Body of pancreas (tissue), 4 donors: Measurements from ENCODE around the gene SLC6A2. TPM values are rescaled to one million over a fixed set of nuclear protein-coding genes. Genes with fewer than 3 reads are reported as not detected.

Experiments used
- ATAC-seq: fragments of 150-250 bp; one replicate; pipeline ENCODE4 v1.9.1; 2016
- DNase-seq, 4 donors: peaks; one replicate each; pipeline ENCODE4 v3.0.0-alpha.2; 2019
- H3K27ac ChIP-seq, 4 donors: fragments of 200-600 bp; sonication (generic); 1 replicate in 3 of 4; 2 replicates in 1 of 4; pipeline versions ENCODE4 v1.5.1 to v1.6.1; 2016 to 2019; ENCODE audit warnings: mild to moderate bottlenecking in 1 of 4, mixed read lengths in 1 of 4, moderate library complexity in 1 of 4
- H3K27me3 ChIP-seq, 2 donors: fragments of 200-600 bp; sonication (generic); one replicate each; pipeline ENCODE4 v1.6.0; 2016; ENCODE audit warnings: mild to moderate bottlenecking in 1 of 2
- H3K36me3 ChIP-seq, 2 donors: fragments of 200-600 bp; sonication (generic); replicated peaks in 1 of 2; 2 replicates each; pipeline ENCODE4 v1.5.1; 2016; ENCODE audit warnings: low read depth in 2 of 2; ENCODE audit not compliant: insufficient read depth in 1 of 2
- H3K4me1 ChIP-seq: fragments of 200-600 bp; sonication (generic); one replicate; pipeline ENCODE4 v1.6.0; 2016
- H3K4me3 ChIP-seq, 2 donors: fragments of 200-600 bp; sonication (generic); 1 replicate in 1 of 2; 2 replicates in 1 of 2; pipeline ENCODE4 v1.5.1; 2016 to 2019
- H3K9me3 ChIP-seq, 3 donors: fragments of 200-600 bp; sonication (generic); 1 replicate in 2 of 3; 2 replicates in 1 of 3; pipeline ENCODE4 v1.5.1; 2016
- POLR2A ChIP-seq, 3 donors: fragments of 450-650 bp; IDR thresholded peaks; one replicate each; pipeline ENCODE4 v1.6.1; 2016; ENCODE audit warnings: antibody characterized with exemption in 3 of 3, mild to moderate bottlenecking in 2 of 3
- WGBS, 2 donors: methylation state at CpG; one replicate each; pipeline ENCODE4 v1.1.5; 2017; 5-methylcytosine and 5-hydroxymethylcytosine counted together
- intact Hi-C: fragments of 100-400 bp; cut with DNase I; formaldehyde crosslinking; loops from one replicate; pipeline ENCODE4 v1.15.1; 2023
- total RNA-seq, 2 donors: library from RNA; depleted of rRNA; stranded (reverse); fragments of >200 nt; gene quantifications; one replicate each; pipeline ENCODE4 v1.1.0, GENCODE V29; 2016
- TF ChIP-seq, protein P1 (sequence below), 7 experiments: fragments of 450-650 bp in 4 of 7; fragments of 200-600 bp in 3 of 7; sonication (generic) in 3 of 7; IDR thresholded peaks; one replicate each; pipeline ENCODE4 v1.5.1; 2016 to 2019; ENCODE audit warnings: antibody characterized with exemption in 7 of 7

Gene SLC6A2
- total RNA-seq, 2 donors from 2014 or later = not detected

DNA sequence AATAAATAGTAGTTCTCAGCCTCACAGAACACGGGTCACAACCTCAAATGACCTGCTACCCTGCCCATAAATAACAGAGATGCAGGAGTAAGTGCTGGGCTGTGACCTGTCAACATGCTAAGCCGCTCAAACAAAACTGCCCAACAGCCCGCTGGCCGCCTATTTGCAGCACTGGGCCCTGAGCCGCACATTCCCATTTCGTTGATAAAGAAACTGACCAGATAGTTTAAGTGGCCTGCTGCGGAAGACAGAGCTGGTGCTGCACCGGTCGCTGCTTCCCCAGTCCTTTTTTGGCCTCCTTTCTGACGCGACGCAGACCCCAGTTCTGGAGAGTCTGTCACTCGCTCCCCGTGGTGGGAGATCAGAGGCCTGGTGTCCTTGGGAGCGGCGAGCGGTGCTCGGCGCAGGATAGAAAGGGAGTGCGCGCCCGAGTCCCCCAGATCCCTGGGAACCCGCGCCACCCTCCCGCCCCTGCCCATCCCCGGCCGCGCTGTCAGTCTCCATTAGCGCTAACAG, 349 bp upstream of the SLC6A2 start:
- no peak for ATAC-seq
- H3K27me3 ChIP-seq = no peaks in the 10 kb centered on the region

DNA sequence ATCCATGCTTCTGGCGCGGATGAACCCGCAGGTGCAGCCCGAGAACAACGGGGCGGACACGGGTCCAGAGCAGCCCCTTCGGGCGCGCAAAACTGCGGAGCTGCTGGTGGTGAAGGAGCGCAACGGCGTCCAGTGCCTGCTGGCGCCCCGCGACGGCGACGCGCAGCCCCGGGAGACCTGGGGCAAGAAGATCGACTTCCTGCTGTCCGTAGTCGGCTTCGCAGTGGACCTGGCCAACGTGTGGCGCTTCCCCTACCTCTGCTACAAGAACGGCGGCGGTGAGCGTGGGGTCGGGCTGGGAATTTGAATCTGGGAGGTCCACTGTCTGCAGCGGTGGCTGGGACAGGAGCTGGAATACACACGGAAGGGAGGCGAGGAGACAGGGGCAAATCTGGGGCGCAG, 904 bp downstream of the SLC6A2 start:
- TF ChIP-seq, protein P1, sequence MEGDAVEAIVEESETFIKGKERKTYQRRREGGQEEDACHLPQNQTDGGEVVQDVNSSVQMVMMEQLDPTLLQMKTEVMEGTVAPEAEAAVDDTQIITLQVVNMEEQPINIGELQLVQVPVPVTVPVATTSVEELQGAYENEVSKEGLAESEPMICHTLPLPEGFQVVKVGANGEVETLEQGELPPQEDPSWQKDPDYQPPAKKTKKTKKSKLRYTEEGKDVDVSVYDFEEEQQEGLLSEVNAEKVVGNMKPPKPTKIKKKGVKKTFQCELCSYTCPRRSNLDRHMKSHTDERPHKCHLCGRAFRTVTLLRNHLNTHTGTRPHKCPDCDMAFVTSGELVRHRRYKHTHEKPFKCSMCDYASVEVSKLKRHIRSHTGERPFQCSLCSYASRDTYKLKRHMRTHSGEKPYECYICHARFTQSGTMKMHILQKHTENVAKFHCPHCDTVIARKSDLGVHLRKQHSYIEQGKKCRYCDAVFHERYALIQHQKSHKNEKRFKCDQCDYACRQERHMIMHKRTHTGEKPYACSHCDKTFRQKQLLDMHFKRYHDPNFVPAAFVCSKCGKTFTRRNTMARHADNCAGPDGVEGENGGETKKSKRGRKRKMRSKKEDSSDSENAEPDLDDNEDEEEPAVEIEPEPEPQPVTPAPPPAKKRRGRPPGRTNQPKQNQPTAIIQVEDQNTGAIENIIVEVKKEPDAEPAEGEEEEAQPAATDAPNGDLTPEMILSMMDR (IDR thresholded peaks at IDR 0.05) = no peak
- no peak for TF ChIP-seq POLR2A (IDR thresholded peaks at IDR 0.05)
- Histone ChIP-seq H3K9me3 (no peaks in the 10 kb centered on the region), H3K4me1 (peaks cover 13% of the 10 kb centered on the region), H3K27ac (no peak overlapping the region), H3K4me3 (no peak overlapping the region), H3K36me3 (no peaks in the 10 kb centered on the region), H3K27me3 (no peaks in the 10 kb centered on the region)
- WGBS, 2 donors = 4 to 11% methylated on average over 15 to 37 of the region's 37 CpGs
- no peak for DNase-seq
- ATAC-seq = no peak
- intact Hi-C loops = no loop called here

More for the DNA sequence above, 349 bp upstream of the SLC6A2 start:
- Histone ChIP-seq H3K36me3 (no peaks in the 10 kb centered on the region), H3K27ac (no peak overlapping the region), H3K9me3 (no peaks in the 10 kb centered on the region), H3K4me3 (no peak overlapping the region), H3K4me1 (peaks cover 13% of the 10 kb centered on the region)
- TF ChIP-seq POLR2A (IDR thresholded peaks at IDR 0.05) = no peak
- TF ChIP-seq, protein P1 (IDR thresholded peaks at IDR 0.05) = no peak
- 5 to 6% methylated on average over 19 to 29 of the region's 29 CpGs for WGBS, 2 donors
- DNase-seq = no peak
- intact Hi-C loops = no loop called here

DNA sequence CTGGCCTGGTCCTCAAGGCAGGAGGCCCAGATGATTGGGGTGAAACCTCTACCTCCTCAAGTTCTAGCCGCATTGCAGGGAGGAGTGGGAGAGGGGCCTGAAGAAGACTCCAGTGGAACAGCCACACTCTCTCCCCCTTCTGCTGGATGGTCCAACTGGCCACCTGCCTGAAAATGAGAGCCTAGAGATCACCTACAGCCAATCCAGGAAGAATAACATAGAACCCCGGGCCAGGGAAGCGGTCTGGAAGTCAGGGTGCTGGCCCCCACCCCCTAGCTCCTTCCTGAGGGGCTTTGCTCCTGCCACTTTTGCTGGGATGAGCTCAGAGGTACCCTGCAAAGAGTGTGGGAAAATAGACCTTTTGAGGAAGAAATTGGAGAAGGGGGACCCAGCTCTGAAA, 1.8 kb downstream of the SLC6A2 start:
- H3K36me3 ChIP-seq = no peaks in the 10 kb centered on the region
- no peak for TF ChIP-seq POLR2A (IDR thresholded peaks at IDR 0.05)
- TF ChIP-seq, protein P1 (IDR thresholded peaks at IDR 0.05) = no peak
- peaks cover 13% of the 10 kb centered on the region for H3K4me1 ChIP-seq
- H3K4me3 ChIP-seq = no peak overlapping the region
- 70 to 80% methylated on average over 3 of the region's 3 CpGs for WGBS, 2 donors
- H3K27ac ChIP-seq = no peak overlapping the region
- ATAC-seq (no peak), DNase-seq (no peak)
- H3K27me3 ChIP-seq = no peaks in the 10 kb centered on the region
- H3K9me3 ChIP-seq = no peaks in the 10 kb centered on the region
- intact Hi-C loops = no loop called here

DNA sequence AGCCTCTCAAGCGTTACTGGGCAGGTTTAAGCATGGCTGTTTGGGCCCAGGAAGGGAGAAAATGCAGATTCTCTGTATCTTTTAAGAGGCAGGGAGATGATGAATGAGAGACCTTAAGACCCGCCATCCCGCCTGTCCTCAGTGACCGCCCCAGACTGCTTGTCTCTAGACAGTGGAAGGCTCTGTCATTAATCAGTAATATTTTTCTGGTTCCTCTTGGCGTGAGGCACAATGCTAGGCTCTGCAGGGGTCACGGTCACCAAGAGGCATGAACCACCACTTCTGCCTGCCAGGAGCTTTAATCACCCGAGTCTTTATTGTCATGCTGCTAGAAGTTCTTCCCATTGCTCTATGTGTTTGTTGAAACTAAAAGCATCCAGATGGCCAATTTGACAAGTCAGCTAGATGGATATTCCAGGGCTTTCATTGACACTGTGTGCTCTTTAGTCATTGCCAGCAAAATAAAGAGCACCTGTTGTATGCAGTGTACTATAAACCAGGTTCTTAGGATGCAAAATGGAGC, 3.2 kb downstream of the SLC6A2 start:
- no peaks in the 10 kb centered on the region for H3K27me3 ChIP-seq
- no peaks in the 10 kb centered on the region for H3K9me3 ChIP-seq
- peaks cover 13% of the 10 kb centered on the region for H3K4me1 ChIP-seq
- intact Hi-C loops = no loop called here
- ATAC-seq (no peak), DNase-seq (no peak)
- no peaks in the 10 kb centered on the region for H3K36me3 ChIP-seq
- H3K4me3 ChIP-seq = no peak overlapping the region
- 66 to 75% methylated on average over 7 of the region's 7 CpGs for WGBS, 2 donors
- no peak for TF ChIP-seq POLR2A (IDR thresholded peaks at IDR 0.05)
- TF ChIP-seq, protein P1 (IDR thresholded peaks at IDR 0.05) = no peak
- no peak overlapping the region for H3K27ac ChIP-seq

DNA sequence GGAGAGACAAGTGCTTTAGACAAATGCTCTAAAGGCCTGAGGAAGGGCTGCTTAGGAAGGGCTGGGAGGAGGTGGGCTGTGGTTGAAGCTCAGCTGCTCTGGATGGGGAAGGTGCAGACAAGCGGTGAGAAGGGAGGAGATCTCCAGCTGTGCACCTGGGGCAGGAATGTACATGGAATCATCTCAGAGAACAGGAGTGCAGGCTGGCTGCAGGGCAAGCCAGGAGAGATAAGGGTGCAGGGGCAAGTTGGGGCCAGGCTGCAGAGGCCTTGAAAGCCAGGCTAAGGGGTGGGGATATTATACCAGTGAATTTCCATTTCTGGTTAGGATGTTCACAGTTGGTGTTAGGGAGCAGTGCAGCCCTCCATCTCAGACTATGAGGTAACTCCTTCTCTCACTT, 4.2 kb downstream of the SLC6A2 start:
- no peak overlapping the region for H3K27ac ChIP-seq
- H3K9me3 ChIP-seq = no peaks in the 10 kb centered on the region
- H3K36me3 ChIP-seq = no peaks in the 10 kb centered on the region
- ATAC-seq (no peak), DNase-seq (no peak)
- TF ChIP-seq, protein P1 (IDR thresholded peaks at IDR 0.05) = no peak
- intact Hi-C loops = no loop called here
- H3K27me3 ChIP-seq = no peaks in the 10 kb centered on the region
- H3K4me3 ChIP-seq = no peak overlapping the region
- H3K4me1 ChIP-seq = peaks cover 18% of the 10 kb centered on the region
- 45 to 48% methylated on average over 1 of the region's 1 CpG for WGBS, 2 donors
